Activated CD8-positive, alpha-beta T cell treated with anti-CD3 and anti-CD28 coated beads, Interleukin-2, amount 10 ng/mL, durations not matched to agents 7 days and 5 days (primary cell): ENCODE results near the gene TTLL12. TPM values are rescaled to one million over a fixed set of nuclear protein-coding genes. Genes with fewer than 3 reads are reported as not detected.

Experiments used
- ATAC-seq: fragments of 150-1000 bp; cut with Tn5 transposase; one replicate; pipeline ENCODE4 v1.10.0; 2021; ENCODE audit warnings: moderate library complexity
- CTCF ChIA-PET: fragments of 350-600 bp; sonication (Branson Sonifier 250); formaldehyde crosslinking; loops from one replicate; lab custom pipeline; 2021; ENCODE audit warnings: antibody characterized with exemption; lab: Charles Lee
- POLR2A ChIA-PET: fragments of 350-600 bp; sonication (Branson Sonifier 250); formaldehyde crosslinking; loops from one replicate; lab custom pipeline; 2021; ENCODE audit warnings: antibody characterized with exemption; lab: Charles Lee
- DNase-seq: peaks from one replicate; pipeline ENCODE4 v3.0.0-alpha.2; 2020
- H3K27ac Mint-ChIP-seq: one replicate; pipeline ENCODE4 v1.8.0; 2021; ENCODE audit warnings: mild to moderate bottlenecking, mixed read lengths
- H3K27me3 Mint-ChIP-seq: one replicate; pipeline ENCODE4 v1.8.0; 2021; ENCODE audit warnings: low read depth, mixed read lengths
- H3K36me3 Mint-ChIP-seq: one replicate; pipeline ENCODE4 v1.8.0; 2021; ENCODE audit warnings: low read depth, mixed read lengths
- H3K4me1 Mint-ChIP-seq: one replicate; pipeline ENCODE4 v1.8.0; 2021; ENCODE audit warnings: low read depth, mixed read lengths
- H3K4me3 Mint-ChIP-seq: one replicate; pipeline ENCODE4 v1.8.0; 2021; ENCODE audit warnings: mild to moderate bottlenecking, mixed read lengths
- H3K9me3 Mint-ChIP-seq: one replicate; pipeline ENCODE4 v1.8.0; 2022; ENCODE audit warnings: mixed read lengths; ENCODE audit not compliant: insufficient read depth
- total RNA-seq, 2 experiments: library from RNA; stranded (reverse); gene quantifications; one replicate each; pipeline ENCODE4 v1.2.3, GENCODE V29; 2021

Gene TTLL12
- total RNA-seq, 2 experiments from 2014 or later = 49.3 to 52.9 TPM

GRCh38 chr22:43227239-43227630 is 40.3 kb upstream of the TTLL12 start:
- ChIA-PET CTCF (interaction anchor here (6.2 kb wide), 1 partner anchor 118 kb away, joined by 115 read pairs; the partner anchor contains the start of gene SCUBE1), POLR2A (no interaction called here)
- Mint-ChIP-seq H3K4me1 (peaks cover 12% of the 10 kb centered on the region), H3K4me3 (no peak overlapping the region), H3K36me3 (no peaks in the 10 kb centered on the region), H3K9me3 (no peaks in the 10 kb centered on the region), H3K27ac (no peak overlapping the region), H3K27me3 (no peaks in the 10 kb centered on the region)
- ATAC-seq = no peak
- DNase-seq = no peak

DNA sequence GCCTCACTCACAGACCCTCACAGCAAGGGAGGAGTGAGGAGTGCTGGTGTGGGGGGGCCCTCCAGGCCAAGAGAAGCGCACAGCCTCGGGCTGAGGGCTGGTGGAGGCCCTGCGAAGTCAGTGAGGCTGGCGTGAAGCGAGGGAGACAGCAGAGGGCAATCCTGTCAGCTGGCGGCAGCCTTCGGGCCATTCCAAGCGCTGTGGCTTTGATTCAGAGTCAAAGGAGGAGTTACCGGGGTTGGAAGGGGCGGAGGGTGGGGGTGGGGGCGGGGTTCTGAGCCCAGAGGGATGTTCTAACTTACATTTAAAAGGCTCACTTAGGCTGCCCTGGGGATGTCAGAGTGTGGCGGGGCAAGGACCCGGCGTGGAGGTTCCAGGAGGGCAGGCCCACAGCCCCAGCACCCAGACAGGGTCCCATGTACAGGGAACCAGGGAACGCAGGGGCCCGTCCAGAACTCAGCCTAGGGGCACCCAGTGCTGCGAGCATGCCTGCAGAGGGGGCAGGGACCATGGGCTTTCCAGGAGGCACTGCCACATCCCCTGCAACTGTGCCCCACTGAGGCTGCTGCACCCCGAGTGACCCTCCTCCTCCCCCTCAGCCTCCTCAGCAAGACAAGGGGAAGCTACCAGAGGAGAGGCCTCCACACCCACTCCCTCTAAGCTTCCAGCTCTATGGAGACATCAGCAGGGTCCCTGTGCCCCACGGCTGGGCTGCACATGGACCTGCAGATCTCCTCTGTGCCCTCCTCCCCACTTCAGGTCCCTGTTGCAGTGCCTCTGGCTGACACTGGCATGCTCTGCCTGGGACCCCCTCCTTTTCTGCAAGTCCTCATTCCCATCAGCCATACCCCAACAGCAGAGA is 39.7 kb upstream of the TTLL12 start:
- ATAC-seq (peak; percentile 27), DNase-seq (no peak)
- no peaks in the 10 kb centered on the region for H3K36me3 Mint-ChIP-seq
- H3K27ac Mint-ChIP-seq = no peak overlapping the region
- peaks cover 12% of the 10 kb centered on the region for H3K4me1 Mint-ChIP-seq
- CTCF ChIA-PET = interaction anchor here (3.4 kb wide), 1 partner anchor 120 kb away, joined by 13 read pairs; no protein-coding TSS in a partner anchor
- no peak overlapping the region for H3K4me3 Mint-ChIP-seq
- POLR2A ChIA-PET = no interaction called here
- H3K27me3 Mint-ChIP-seq = no peaks in the 10 kb centered on the region
- H3K9me3 Mint-ChIP-seq = no peaks in the 10 kb centered on the region

GRCh38 chr22:43225609-43226008 is 38.7 kb upstream of the TTLL12 start:
- Mint-ChIP-seq H3K27me3 (no peaks in the 10 kb centered on the region), H3K9me3 (no peaks in the 10 kb centered on the region), H3K27ac (no peak overlapping the region), H3K36me3 (no peaks in the 10 kb centered on the region), H3K4me1 (peaks cover 5% of the 10 kb centered on the region), H3K4me3 (no peak overlapping the region)
- ChIA-PET CTCF (interaction anchor here (3.4 kb wide), 1 partner anchor 121 kb away, joined by 13 read pairs; no protein-coding TSS in a partner anchor), POLR2A (interaction anchor here (0.6 kb wide), 1 partner anchor 126 kb away, joined by 3 read pairs; no protein-coding TSS in a partner anchor)
- DNase-seq (no peak), ATAC-seq (no peak)

DNA sequence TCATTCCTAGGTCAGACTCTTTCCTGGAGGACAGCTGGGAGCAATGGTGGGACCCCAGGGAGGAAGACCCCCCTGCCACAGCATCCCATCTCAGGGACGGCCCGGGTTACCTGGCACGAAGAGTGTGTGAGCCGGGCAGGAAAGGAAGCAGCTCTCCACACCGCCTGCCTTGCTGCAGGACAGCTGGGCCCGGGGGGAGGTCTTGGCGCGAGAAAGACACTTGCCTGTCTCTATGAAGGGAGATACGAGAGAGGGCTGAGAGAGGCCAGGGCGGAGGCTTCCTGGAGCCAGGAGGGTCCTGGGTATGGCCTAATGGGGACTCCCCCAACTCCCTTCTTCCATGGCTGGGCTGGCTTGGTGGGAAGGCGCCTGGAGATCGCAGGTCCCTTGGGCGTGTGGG is 36.1 kb upstream of the TTLL12 start:
- POLR2A ChIA-PET = interaction anchor here (0.6 kb wide), 1 partner anchor 159 kb away, joined by 3 read pairs; no protein-coding TSS in a partner anchor
- Mint-ChIP-seq H3K4me1 (peaks cover 5% of the 10 kb centered on the region), H3K27ac (no peak overlapping the region), H3K9me3 (no peaks in the 10 kb centered on the region), H3K36me3 (no peaks in the 10 kb centered on the region), H3K27me3 (no peaks in the 10 kb centered on the region), H3K4me3 (no peak overlapping the region)
- CTCF ChIA-PET = no interaction called here
- no peak for ATAC-seq
- DNase-seq = no peak

GRCh38 chr22:43222262-43222661 is 35.3 kb upstream of the TTLL12 start:
- no peaks in the 10 kb centered on the region for H3K9me3 Mint-ChIP-seq

DNA sequence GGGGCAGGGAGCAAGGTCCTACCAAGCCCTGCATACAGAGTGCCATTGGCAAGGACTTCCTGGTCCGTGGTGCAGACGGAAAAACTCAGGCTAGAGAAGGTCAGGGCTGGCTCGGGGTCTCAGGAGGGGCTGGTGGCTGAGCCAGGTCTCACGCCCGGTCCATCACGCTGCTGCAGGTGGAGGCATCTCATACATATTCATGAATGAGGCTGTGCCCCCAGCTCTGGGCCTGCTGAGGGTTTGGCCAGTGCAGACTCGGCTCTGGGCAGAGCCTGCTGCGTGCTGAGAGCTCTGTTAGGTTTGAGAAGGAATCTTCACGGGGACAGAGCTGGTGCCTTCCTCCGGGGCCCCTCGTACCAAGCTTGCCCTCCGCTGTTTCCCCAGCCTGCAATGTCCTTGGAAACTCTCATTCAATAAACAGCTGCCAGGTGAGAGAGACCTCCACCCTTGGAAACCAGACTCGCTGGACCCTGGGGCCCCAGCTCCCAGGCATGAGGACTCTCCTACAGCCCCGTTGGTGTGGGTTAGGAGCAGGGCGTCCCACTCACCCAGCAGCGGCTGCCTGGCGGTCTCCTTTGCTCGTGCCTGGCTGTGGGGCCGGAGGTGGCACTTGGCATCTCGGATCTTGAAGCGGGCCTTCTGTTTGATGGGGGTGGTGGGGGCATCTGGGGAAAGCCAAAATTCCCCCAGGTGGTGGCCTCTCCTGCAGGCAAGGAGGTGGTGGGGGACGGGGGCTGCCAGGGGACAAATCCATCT is 33.9 kb upstream of the TTLL12 start:
- no peaks in the 10 kb centered on the region for H3K27me3 Mint-ChIP-seq
- no peak overlapping the region for H3K4me3 Mint-ChIP-seq
- no peaks in the 10 kb centered on the region for H3K36me3 Mint-ChIP-seq
- ChIA-PET CTCF (no interaction called here), POLR2A (interaction anchor here (0.6 kb wide), 1 partner anchor 105 kb away, joined by 3 read pairs; no protein-coding TSS in a partner anchor)
- no peaks in the 10 kb centered on the region for H3K9me3 Mint-ChIP-seq
- no peak overlapping the region for H3K27ac Mint-ChIP-seq
- no peaks in the 10 kb centered on the region for H3K4me1 Mint-ChIP-seq
- ATAC-seq (no peak), DNase-seq (no peak)

More at GRCh38 chr22:43222262-43222661, 35.3 kb upstream of the TTLL12 start:
- H3K27me3 Mint-ChIP-seq = no peaks in the 10 kb centered on the region
- H3K27ac Mint-ChIP-seq = no peak overlapping the region
- H3K4me3 Mint-ChIP-seq = no peak overlapping the region
- no peaks in the 10 kb centered on the region for H3K36me3 Mint-ChIP-seq
- peaks cover 5% of the 10 kb centered on the region for H3K4me1 Mint-ChIP-seq
- POLR2A ChIA-PET = interaction anchor here (0.6 kb wide), 1 partner anchor 159 kb away, joined by 3 read pairs; no protein-coding TSS in a partner anchor
- ATAC-seq (no peak), DNase-seq (no peak)
- CTCF ChIA-PET = no interaction called here

- Mint-ChIP-seq H3K4me3 (no peak overlapping the region), H3K9me3 (no peaks in the 10 kb centered on the region), H3K27ac (no peak overlapping the region), H3K36me3 (no peaks in the 10 kb centered on the region), H3K4me1 (no peaks in the 10 kb centered on the region), H3K27me3 (no peaks in the 10 kb centered on the region)
- ATAC-seq = no peak
- no peak for DNase-seq
- POLR2A ChIA-PET = no interaction called here
- CTCF ChIA-PET = no interaction called here
These were observed 31.9 kb upstream of the TTLL12 start for GRCh38 chr22:43218786-43219185.

- H3K27ac Mint-ChIP-seq = no peak overlapping the region
- ATAC-seq = no peak
- no peak overlapping the region for H3K4me3 Mint-ChIP-seq
- H3K4me1 Mint-ChIP-seq = no peaks in the 10 kb centered on the region
- H3K36me3 Mint-ChIP-seq = no peaks in the 10 kb centered on the region
- no peak for DNase-seq
- H3K9me3 Mint-ChIP-seq = no peaks in the 10 kb centered on the region
- no peaks in the 10 kb centered on the region for H3K27me3 Mint-ChIP-seq
- ChIA-PET POLR2A (no interaction called here), CTCF (no interaction called here)
These were observed 30.5 kb upstream of the TTLL12 start for GRCh38 chr22:43217285-43218030.

GRCh38 chr22:43216738-43217137 is 29.8 kb upstream of the TTLL12 start:
- Mint-ChIP-seq H3K9me3 (no peaks in the 10 kb centered on the region), H3K4me3 (no peak overlapping the region), H3K36me3 (no peaks in the 10 kb centered on the region), H3K27ac (no peak overlapping the region), H3K4me1 (no peaks in the 10 kb centered on the region), H3K27me3 (no peaks in the 10 kb centered on the region)
- ChIA-PET CTCF (no interaction called here), POLR2A (no interaction called here)
- ATAC-seq (no peak), DNase-seq (no peak)

GRCh38 chr22:43213962-43214361 is 27.0 kb upstream of the TTLL12 start:
- POLR2A ChIA-PET = interaction anchor here (1.2 kb wide), 1 partner anchor 26 kb away, joined by 3 read pairs; no protein-coding TSS in a partner anchor
- Mint-ChIP-seq H3K4me3 (no peak overlapping the region), H3K27me3 (no peaks in the 10 kb centered on the region), H3K27ac (no peak overlapping the region), H3K9me3 (no peaks in the 10 kb centered on the region), H3K4me1 (no peaks in the 10 kb centered on the region), H3K36me3 (no peaks in the 10 kb centered on the region)
- DNase-seq = no peak
- ATAC-seq = no peak
- CTCF ChIA-PET = no interaction called here

- ChIA-PET POLR2A (interaction anchor here (1.2 kb wide), 1 partner anchor 25 kb away, joined by 3 read pairs; no protein-coding TSS in a partner anchor), CTCF (no interaction called here)
- H3K36me3 Mint-ChIP-seq = no peaks in the 10 kb centered on the region
- no peaks in the 10 kb centered on the region for H3K4me1 Mint-ChIP-seq
- H3K27me3 Mint-ChIP-seq = no peaks in the 10 kb centered on the region
- no peak for ATAC-seq
- DNase-seq = no peak
- no peaks in the 10 kb centered on the region for H3K9me3 Mint-ChIP-seq
- H3K4me3 Mint-ChIP-seq = no peak overlapping the region
- no peak overlapping the region for H3K27ac Mint-ChIP-seq
These were observed 26.1 kb upstream of the TTLL12 start for GRCh38 chr22:43213051-43213450.
